Measurements from ENCODE around the gene IQGAP2.

IQGAP2 gene

GRCh38 chr5:76663573-76663972, 260.5 kb downstream of the IQGAP2 start:
- TF ChIP-seq CTCF (IDR thresholded peaks at IDR 0.05; ENCODE audit: low read depth, low read length, poor library complexity, severe bottlenecking) (no peak), EZH2phosphoT487 (IDR thresholded peaks at IDR 0.05; ENCODE audit: borderline replicate concordance, low read length) (no peak)
- Histone ChIP-seq H3K9me3 (ENCODE audit: control insufficient read depth, insufficient read depth, low read length) (no peaks in the 10 kb centered on the region), H3K27ac (ENCODE audit: low read depth, low read length) (no peak overlapping the region), H4K20me1 (ENCODE audit: control insufficient read depth, insufficient read depth, low read depth, low read length) (no peaks in the 10 kb centered on the region), H3K27me3 (ENCODE audit: control insufficient read depth, low read length) (no peaks in the 10 kb centered on the region), H3K36me3 (ENCODE audit: control insufficient read depth, low read length) (peaks cover 10% of the 10 kb centered on the region), H3K4me2 (ENCODE audit: low read length) (no peak overlapping the region), H3K9me2 (replicated peaks; ENCODE audit: control insufficient read depth, low read length) (no peaks in the 10 kb centered on the region), H3K4me1 (ENCODE audit: control insufficient read depth, low read length) (peaks cover 6% of the 10 kb centered on the region), H3F3A (ENCODE audit: control insufficient read depth, insufficient read depth) (no peaks in the 10 kb centered on the region), H3K4me3 (ENCODE audit: low read length) (no peak overlapping the region), H3K79me2 (ENCODE audit: control insufficient read depth, low read length) (no peaks in the 10 kb centered on the region)

- peaks cover 9% of the 10 kb centered on the region for H3K36me3 ChIP-seq (ENCODE audit: control insufficient read depth, low read length)
- no peaks in the 10 kb centered on the region for H3K79me2 ChIP-seq (ENCODE audit: control insufficient read depth, low read length)
- no peak overlapping the region for H3K27ac ChIP-seq (ENCODE audit: low read depth, low read length)
- no peaks in the 10 kb centered on the region for H3K9me2 ChIP-seq (replicated peaks; ENCODE audit: control insufficient read depth, low read length)
- TF ChIP-seq CTCF (IDR thresholded peaks at IDR 0.05; ENCODE audit: low read depth, low read length, poor library complexity, severe bottlenecking), result no peak
- TF ChIP-seq EZH2phosphoT487 (IDR thresholded peaks at IDR 0.05; ENCODE audit: borderline replicate concordance, low read length), result no peak
- no peak overlapping the region for H3K4me3 ChIP-seq (ENCODE audit: low read length)
- no peaks in the 10 kb centered on the region for H3F3A ChIP-seq (ENCODE audit: control insufficient read depth, insufficient read depth)
- H3K4me1 ChIP-seq (ENCODE audit: control insufficient read depth, low read length), result peaks cover 6% of the 10 kb centered on the region
- H3K27me3 ChIP-seq (ENCODE audit: control insufficient read depth, low read length), result no peaks in the 10 kb centered on the region
- H3K9me3 ChIP-seq (ENCODE audit: control insufficient read depth, insufficient read depth, low read length), result no peaks in the 10 kb centered on the region
- no peaks in the 10 kb centered on the region for H4K20me1 ChIP-seq (ENCODE audit: control insufficient read depth, insufficient read depth, low read depth, low read length)
- H3K4me2 ChIP-seq (ENCODE audit: low read length), result no peak overlapping the region
These were observed 261.0 kb downstream of the IQGAP2 start for GRCh38 chr5:76664079-76664478.

- Histone ChIP-seq H3K4me1 (ENCODE audit: control insufficient read depth, low read length) (peaks cover 6% of the 10 kb centered on the region), H4K20me1 (ENCODE audit: control insufficient read depth, insufficient read depth, low read depth, low read length) (no peaks in the 10 kb centered on the region), H3K4me3 (ENCODE audit: low read length) (no peak overlapping the region), H3K36me3 (ENCODE audit: control insufficient read depth, low read length) (peaks cover 26% of the 10 kb centered on the region), H3K79me2 (ENCODE audit: control insufficient read depth, low read length) (no peaks in the 10 kb centered on the region), H3K27ac (ENCODE audit: low read depth, low read length) (no peak overlapping the region), H3K9me3 (ENCODE audit: control insufficient read depth, insufficient read depth, low read length) (no peaks in the 10 kb centered on the region), H3K9me2 (replicated peaks; ENCODE audit: control insufficient read depth, low read length) (no peaks in the 10 kb centered on the region), H3F3A (ENCODE audit: control insufficient read depth, insufficient read depth) (no peaks in the 10 kb centered on the region), H3K27me3 (ENCODE audit: control insufficient read depth, low read length) (no peaks in the 10 kb centered on the region), H3K4me2 (ENCODE audit: low read length) (no peak overlapping the region)
- TF ChIP-seq CTCF (IDR thresholded peaks at IDR 0.05; ENCODE audit: low read depth, low read length, poor library complexity, severe bottlenecking) (no peak), EZH2phosphoT487 (IDR thresholded peaks at IDR 0.05; ENCODE audit: borderline replicate concordance, low read length) (no peak)
These were observed 264.4 kb downstream of the IQGAP2 start for GRCh38 chr5:76667495-76667894.

- H3K9me3 ChIP-seq (ENCODE audit: control insufficient read depth, insufficient read depth, low read length), result no peaks in the 10 kb centered on the region
- H3K27me3 ChIP-seq (ENCODE audit: control insufficient read depth, low read length), result no peaks in the 10 kb centered on the region
- TF ChIP-seq CTCF (IDR thresholded peaks at IDR 0.05; ENCODE audit: low read depth, low read length, poor library complexity, severe bottlenecking), result no peak
- no peak for TF ChIP-seq EZH2phosphoT487 (IDR thresholded peaks at IDR 0.05; ENCODE audit: borderline replicate concordance, low read length)
- H3K4me2 ChIP-seq (ENCODE audit: low read length), result no peak overlapping the region
- no peaks in the 10 kb centered on the region for H3K9me2 ChIP-seq (replicated peaks; ENCODE audit: control insufficient read depth, low read length)
- no peak overlapping the region for H3K27ac ChIP-seq (ENCODE audit: low read depth, low read length)
- H3F3A ChIP-seq (ENCODE audit: control insufficient read depth, insufficient read depth), result no peaks in the 10 kb centered on the region
- peaks cover 26% of the 10 kb centered on the region for H3K36me3 ChIP-seq (ENCODE audit: control insufficient read depth, low read length)
- H4K20me1 ChIP-seq (ENCODE audit: control insufficient read depth, insufficient read depth, low read depth, low read length), result no peaks in the 10 kb centered on the region
- H3K4me3 ChIP-seq (ENCODE audit: low read length), result no peak overlapping the region
- no peaks in the 10 kb centered on the region for H3K4me1 ChIP-seq (ENCODE audit: control insufficient read depth, low read length)
- no peaks in the 10 kb centered on the region for H3K79me2 ChIP-seq (ENCODE audit: control insufficient read depth, low read length)
These were observed 266.2 kb downstream of the IQGAP2 start for GRCh38 chr5:76669245-76669644.

Data from DOHH2 (cell line).